DMS 273 treated with DMSO at 0.1 percent for 48 hours (cell line): ENCODE measurements around the gene ZBTB16.

Experiments used
- DNase-seq: peaks from one replicate; lab custom pipeline; 2025; lab: John Stamatoyannopoulos, UW

The ZBTB16 gene

DNA sequence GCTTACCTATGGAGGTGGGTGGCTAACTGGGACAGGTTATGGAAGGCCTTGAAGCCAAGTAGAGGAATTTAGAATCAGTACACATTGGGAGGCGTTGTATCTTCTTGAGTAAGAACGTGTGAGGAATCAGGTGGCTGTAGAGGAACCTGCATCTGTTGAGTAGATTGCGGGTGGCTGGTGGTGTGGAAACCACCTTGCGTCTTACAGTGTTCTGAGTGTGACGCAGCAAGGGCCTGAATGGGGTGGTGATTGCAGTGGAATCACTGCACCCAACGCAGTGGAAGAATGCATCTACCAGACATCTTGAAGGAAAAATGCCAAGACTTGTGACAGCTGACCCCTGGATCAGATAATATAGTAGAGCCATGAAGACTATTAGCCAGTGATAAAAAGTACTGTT lies 125.9 kb downstream of the ZBTB16 start:
- DNase-seq: no peak

DNA sequence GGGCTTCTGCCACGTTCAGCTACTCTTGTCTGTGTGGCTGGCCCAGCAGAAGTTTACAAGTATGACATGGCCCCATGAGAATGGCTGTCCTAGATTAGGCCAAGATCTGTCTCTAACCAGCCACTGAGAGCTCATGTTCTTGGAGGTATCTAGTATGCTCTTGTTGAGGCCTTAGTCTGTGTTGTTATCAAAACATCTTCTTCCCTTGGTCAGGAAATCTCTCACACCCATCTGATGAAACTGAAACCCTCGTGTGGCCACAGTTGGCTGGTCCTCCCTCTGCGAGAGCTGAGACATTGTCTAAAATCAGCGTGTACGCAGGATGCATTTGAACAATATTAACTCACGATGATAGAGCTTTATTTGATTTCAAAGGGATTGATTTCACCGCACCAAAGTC lies 127.7 kb downstream of the ZBTB16 start:
- no peak for DNase-seq

DNA sequence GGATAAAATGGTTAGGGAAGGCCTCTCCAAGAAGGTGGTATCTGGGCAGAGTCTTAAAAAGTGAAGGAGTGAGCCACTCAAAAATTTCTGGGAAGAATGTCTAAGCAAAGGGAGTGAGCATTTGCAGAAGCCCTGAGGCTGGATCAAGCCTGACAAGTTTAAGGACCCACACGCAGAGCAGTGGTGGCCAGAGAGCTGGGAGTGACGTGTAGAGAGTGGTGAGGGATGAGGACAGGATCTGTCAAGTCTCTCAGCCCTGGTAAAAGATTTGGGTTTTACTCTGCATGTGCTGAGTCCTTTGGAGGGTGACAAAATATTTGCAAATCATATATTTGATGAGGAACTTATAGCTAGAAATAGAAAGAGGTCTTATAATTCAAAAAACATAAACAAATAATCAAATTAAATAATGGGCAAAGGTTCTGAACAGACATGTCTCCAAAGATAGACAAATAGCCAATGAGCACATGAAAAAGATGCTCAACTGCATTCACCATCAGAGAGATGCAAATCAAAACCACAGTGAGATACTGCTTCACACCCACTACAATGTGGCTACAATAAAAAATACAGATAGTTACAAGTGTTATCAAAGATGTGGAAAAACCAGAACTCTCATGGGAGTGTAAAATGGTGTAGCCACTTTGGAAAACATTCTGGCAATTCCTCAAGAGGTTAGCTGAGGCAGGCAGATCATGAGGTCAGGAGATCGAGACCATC lies 129.5 kb downstream of the ZBTB16 start:
- no peak for DNase-seq

DNA sequence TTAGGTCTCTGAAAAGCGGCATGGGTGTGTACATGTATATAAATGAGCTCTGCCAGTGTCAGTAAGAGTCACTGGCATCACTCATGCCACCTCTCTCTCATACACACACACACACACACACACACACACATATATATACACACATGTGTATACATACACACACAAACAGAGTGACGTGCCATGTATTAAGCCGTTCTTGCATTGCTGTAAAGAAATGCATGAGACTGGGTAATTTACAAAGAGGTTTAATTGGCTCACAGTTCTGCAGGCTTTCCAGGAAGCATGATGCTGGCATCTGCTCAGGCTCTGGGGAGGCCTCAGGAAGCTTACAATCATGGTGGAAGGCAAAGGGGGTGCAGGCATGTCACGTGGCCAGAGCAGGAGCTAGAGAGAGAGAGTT lies 131.1 kb downstream of the ZBTB16 start:
- no peak for DNase-seq

DNA sequence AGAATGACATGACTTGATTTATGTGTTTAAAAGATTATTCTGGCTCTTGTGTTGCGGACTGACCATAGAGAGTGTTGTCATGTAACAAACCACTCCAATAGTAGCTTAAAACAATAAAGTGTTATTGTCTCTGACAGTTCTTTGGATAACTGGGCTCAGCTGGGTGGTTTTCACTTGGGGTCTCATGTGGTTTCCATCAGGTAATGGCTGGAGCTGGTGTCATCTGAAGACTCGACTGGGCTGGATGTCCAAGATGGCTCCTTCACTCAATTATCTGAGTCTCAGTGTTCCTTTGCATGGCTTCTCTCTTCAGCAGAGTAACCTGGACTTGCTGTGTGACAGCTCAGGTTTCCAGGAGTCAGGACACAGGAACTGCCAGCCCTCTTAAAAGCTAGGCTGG lies 132.4 kb downstream of the ZBTB16 start:
- DNase-seq: no peak

DNA sequence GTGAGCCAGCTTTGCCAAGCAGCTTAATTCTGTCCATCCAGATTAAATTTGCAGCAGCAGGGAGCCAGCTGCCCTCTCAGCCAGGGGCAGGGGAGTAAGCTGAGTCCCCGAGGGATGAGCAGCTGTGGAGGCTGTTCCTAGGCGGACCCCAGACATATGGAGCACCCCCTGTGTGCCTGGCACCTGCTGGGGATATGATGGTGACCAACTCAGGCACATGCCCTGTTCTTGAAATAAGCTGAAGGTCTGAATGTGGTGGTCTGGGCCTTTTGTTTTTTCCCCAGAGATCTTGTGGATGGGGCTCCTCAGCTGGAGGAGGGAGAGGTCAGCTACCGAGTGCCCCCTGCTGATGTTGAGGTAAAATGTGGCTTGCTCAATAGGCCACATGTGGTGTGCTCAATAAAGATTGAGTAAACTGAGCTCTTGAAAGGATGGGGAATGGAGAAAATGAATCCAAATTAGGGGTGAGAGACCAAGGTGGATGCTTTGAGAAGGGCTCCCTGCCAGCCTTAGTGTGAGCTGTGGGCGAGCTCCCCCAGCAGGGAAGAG lies 133.4 kb downstream of the ZBTB16 start:
- no peak for DNase-seq

DNA sequence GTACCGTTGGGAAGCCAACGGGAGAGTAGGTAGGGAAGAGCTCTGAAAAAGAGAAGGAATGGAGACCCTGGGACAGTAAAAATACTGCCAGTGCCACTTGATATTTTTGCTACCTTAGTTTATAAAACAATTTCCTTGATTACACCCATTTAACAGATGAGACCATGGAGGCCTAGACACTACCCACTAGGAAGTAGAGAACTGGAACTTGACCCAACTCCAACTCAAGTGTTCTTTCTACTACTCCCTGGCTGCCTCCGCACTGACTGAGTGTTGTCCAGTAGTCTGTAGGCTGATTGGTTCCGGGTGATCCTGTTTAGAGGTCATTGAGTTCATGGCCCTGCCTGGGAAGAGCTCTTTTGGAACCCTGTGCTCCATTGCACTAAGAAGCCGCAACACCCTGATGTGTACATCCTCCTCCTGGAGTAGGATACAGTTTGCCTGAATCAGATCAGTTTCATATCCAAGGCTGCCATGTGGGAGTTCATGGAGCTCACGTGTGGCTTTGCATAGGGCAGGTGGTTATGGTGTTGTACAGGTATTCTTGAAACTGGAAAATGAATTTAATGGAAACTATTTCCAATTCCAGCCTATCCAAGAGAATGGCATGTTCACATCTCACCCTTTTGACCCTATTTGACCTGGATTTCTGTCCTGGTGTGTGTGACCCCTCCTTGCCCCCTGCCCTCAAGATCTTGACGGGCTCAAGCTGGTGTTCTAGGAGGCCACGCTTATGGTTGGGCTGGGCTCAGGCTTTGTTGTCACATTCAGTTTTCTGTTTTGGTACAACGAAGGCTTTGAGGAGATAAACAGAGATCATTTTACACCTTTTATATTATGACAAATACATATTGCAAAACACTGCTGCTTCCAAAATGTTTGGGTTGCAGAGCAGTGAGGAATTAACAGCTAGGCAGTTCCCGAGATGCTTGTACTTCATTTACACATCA lies 134.5 kb downstream of the ZBTB16 start:
- DNase-seq: no peak

DNA sequence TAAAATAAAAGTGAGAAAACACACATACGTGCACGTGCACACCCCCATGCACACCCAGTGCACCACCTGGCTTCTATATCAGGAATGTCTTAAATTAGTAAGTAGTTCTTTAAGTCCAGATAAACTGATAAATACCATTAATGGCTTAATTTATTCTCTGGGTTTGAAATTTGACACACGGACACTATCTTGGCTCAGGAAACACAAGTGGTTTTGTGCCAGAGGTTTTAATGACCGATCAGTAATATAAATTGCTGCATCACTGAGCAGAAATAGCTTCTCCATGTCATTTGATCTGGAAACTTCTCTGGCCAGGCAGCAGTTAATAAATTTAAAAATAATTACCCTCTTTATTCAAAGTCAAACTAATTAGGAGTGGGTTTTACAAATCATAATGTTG lies 135.2 kb downstream of the ZBTB16 start:
- DNase-seq: no peak

DNA sequence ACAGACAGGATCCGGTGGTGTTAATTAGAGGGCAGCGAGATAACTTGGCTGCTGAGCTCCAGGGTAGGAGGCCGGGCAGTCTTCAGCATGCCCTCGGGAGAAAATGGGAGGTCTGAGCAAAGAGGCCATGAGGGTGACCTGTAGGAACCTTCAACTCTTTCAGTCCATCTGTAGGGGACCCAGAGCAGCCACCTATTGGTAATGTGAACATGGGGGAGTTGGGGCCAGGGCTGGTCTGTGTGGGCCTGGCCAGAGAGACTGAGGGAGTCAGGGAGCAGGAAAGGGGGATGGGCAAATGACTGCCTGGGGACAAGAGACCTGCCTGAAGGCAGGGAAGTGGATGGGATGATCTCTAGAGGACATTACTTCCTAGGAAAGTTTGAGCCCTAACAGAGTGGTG lies 135.6 kb downstream of the ZBTB16 start:
- DNase-seq: no peak

DNA sequence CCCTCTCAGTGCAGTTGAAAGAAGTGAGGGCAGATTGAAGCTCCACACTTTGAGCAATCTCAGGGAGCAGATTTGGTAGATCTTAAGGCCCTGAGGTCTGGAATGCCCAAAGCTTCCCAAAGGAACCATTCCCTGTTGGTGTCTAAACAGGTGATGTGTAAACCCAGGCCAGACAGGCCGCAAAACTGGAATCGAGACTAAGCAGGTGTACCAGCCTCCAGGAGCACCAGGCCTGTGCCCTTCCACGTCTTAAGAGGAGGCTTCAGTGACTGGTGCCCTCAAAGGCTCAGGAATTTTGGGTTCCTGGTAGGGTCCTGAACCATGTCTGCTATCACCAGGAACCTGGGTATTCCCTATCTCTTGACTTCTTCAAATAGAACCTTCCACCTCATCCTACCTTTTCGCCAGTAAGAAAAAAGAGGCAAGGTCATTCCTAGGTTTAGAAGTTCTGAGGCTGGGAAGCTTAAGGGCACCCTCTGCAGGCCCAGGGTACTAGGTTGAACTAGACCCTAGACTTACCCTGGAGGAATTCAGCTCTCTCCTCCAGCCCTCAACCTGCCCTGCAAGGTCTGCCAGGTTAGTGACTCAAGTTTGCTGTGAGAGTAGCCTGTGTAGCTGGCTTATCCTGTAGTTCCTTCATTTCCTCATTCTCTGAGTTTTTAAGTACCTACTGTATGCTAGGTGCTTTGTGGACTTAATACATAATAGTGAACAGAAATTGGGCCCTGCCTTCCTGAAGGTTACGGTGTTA lies 136.6 kb downstream of the ZBTB16 start:
- DNase-seq: no peak

DNA sequence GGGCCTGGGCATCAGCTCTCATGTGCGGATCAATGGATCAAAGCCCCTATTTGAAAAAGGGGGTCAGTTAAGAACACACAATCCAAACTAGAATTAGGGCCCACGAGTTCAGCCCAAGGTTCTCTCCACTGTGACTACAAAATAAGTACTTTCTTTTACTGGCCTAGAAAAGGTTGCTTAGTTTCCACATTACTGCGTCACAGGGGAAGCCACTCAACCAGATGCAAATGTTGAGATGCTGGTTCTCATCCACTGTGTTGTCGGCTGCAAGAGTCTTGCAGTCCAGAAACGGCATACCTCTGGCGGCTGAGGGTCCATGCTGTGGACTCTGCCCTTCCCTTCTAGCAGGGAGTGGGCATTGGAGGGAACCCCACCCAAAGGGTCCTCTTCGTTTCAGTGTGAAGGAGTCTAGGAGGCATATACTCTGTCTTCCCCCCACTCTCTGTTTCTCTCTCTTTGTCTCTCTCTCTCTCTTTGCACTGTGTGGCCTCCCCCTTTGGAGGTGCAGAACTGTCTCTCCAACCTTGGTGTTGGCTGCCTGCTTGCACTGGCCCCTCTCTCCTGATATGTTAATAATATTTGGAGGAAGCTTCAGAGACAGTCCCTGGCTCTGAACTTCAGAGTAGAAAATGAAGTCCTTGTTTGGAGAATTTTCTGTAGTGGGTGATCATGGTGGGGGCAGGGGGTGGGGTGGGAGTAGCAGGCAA lies 137.6 kb downstream of the ZBTB16 start:
- no peak for DNase-seq

DNA sequence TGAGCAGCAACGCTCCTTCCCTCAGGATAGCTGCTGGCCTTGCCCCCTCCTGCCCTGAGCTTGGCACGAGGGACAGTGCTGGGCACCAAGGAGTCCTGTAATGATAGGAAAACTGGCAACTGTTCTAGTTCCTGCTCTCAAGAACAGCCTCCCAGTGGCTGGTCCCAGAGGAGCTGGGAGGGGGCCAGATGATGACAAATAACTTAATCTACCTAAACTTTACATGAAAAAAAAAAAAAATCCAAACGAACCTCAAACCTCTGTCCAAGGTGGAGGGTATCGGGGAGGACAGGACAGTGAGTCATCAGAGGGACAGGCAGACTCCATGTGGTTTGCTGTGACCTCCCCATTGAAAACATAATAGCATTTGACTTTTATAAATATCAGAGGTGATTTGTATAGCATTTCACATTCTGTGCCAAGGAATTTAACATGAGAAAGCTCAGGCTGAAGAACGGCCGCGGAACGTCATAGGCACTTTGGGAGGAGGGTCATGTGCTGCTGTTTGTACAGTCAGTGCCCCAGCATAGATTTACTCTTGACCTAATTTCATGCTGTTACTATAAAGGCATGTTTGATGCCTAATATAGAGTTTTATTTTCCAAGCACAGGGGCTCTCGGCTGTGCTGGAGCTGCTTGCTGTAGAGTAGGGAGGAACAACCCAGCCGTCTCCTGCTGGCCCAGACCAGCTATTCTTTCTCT lies 138.4 kb downstream of the ZBTB16 start:
- DNase-seq: no peak

DNA sequence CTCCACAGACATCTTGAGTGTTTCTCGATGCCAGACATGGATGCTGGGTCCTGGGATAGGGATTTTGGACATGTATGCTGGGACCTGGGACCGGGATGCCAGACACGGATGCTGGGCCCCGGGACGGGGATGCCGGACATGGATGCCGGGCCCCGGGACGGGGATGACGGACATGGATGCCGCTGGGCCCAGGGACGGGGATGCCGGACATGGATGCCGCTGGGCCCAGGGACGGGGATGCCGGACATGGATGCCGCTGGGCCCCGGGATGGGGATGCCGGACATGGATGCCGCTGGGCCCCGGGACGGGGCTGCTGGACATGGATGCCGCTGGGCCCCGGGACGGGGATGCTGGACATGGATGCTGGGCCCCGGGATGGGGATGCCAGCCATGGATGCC lies 139.5 kb downstream of the ZBTB16 start:
- no peak for DNase-seq

DNA sequence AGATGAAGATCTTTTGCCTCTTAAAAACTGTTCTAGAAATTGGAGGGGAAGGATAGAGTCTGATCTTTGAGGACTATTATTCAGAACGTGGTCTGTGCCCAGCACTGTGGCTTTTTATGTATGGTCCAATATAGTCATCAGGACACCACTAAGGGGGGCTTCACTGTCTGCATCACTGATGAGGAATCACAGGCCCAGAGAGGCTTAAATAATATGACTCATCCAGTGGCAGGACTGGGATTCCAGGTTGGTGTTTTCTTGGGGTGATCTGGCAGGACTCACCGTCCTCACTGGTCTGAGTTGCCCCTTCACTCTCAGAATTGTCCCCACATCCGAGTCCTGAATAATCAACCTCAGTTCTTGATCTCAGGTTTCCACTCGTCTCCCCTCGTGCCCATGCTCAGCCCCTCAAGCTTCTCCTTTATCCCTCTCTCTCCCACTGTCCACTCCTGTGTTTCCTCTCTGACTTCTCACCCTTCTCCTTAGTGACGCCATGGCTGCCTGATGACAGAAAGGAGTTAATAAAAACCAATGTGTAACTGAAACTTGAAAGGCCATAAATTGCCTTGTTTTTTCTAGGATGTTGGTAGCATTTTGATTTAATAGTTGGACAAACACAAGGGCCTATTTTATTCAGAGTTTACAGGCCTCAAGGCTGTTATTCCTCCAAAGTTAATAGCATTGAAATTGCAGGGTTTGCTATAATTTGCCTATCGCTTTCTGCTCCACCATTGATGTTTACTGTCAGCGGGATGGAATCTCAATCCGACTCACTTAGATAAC lies 141.0 kb downstream of the ZBTB16 start:
- DNase-seq: no peak

DNA sequence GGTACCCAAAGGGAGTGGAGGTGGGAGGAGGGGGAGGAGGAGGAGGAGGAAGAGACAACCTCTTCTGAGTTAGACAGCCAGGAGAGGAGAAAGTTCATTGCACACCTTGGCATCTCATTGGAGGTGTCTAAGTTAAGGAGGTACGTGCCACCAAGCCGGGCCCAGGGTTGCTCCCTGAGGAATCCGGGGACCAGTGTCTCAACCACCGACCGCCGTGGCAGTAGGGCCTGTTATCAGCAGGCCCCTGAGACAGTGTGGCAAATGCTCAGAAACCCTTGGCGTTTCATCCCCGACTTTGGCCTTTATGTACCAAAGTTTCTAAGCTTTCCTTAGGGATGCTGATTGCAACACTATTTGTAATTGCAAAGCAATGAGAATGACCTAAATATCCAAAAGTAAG lies 141.7 kb downstream of the ZBTB16 start:
- DNase-seq: no peak

DNA sequence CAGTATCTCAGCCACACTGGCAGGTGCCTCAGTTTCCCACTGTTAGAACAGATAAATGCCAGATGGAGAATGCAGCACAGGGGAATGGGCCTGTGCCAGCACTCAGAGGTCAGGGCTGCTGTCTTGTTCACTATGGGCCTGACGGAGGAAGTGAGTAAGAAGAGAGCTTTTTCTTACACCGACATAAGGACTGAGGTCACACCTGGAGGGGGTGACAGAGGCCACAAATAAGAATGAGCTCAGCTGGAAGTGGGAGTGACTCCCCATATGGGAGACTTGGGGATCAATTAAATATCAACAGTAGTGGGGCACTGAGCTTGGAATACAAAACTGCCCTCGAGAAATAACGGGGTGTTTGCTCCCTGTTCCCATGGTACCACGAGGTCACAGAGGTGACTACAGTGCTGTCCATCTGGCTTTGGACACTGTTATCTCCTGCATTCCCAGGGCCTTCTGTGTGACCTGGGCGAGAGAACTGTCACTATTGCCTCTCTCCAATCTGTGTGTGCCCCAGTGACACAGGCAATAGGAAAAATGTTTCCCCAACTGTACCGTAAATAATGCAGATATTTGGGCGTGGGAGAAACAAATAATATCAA lies 142.6 kb downstream of the ZBTB16 start:
- no peak for DNase-seq

DNA sequence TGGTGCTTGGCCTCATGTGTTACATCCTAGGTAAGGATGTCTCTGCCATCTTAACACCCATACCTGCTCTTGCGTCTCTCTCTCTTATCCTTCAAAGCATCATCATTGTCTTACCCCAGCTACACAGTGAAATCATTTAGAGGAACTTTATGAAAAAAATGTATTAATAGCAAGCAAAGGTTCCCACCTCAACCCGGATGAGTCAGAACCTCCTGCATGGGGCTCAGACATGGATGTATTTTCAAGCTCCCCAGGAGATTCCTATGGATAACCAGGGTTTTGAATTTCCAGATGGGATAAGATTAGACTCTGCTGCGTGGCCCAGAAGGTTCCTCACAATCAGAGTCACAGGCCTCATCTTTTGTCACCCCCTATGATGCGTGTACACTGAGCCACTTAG lies 147.6 kb downstream of the ZBTB16 start:
- no peak for DNase-seq

DNA sequence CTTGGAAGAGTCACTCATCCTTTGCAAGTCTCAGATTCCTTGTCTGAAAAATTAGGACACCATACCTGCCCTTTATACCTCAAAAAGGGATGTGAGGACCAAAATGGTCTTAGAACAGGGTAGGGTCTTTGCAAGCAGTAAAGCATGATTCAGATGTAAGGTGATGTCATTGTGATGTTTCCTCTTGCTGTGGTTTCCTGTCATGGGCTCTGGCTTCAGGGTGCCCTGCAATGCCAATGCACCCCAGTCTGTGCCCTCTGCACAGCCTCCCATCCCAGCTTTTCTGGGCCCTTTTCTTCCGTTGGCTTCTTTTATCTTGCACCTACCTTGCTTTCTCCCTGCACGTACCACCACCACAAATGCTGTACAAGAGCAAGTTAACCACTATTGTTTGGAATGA lies 148.9 kb downstream of the ZBTB16 start:
- DNase-seq: no peak

DNA sequence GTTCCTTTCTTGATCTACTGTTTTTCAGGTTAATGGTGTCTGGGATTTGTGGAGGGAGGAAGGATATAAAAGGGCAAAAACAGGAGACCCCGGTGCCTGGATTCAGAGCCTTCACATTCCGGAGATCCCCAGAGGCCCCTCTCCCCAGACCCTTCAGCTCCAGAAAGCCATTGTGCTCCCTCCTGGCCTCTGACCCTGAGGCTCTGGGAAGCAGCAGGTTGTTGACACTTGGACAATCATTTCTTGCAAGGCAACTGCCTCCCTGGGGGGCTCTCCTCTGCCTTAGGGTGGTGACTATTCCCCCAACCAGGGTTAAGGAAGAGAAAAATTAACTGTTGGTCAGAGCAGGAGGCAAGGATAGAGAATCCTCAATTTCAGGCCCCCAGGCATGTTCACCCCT lies 149.8 kb downstream of the ZBTB16 start:
- no peak for DNase-seq

DNA sequence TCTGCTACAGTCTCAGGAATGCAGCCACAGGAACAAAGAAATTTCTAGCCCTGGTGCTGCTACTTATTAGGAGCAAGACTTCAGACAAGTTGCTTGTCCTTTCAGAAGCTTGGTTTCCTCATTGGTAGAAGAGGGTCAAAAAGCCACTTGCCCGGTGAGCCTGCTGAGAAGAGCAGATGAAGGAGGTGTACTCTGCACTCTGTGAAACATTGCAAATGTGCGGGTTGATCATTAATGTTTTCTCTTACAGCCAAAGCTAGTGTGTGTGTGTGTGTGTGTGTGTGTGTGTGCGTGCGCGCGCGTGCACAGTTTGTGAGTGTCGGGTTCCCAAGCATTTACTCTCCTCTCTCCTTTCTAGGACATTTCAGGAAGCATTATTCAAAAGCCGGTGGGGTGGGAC lies 150.4 kb downstream of the ZBTB16 start:
- DNase-seq: no peak
